ENCODE measurements around the gene DTX4. TPM values are rescaled to one million over a fixed set of nuclear protein-coding genes. Genes with fewer than 3 reads are reported as not detected.
A peak's percentile ranks its signal among the peaks of the same experiment; 100 is the strongest.

DTX4 gene
- total RNA-seq, 6 experiments from 2014 or later: 10.8 to 49.1 (median 22.6) TPM

- Histone ChIP-seq H3K4me1 (peaks cover 0 to 25% (median 9%) of the 10 kb centered on the region in 4 donors), H3K27me3 (no peaks in the 10 kb centered on the region), H3K27ac (peak overlapping the region; percentile 88 to 99 (median 97)), H3K9me3 (no peaks in the 10 kb centered on the region), H3K36me3 (peaks cover 0 to 1% (median 0%) of the 10 kb centered on the region in 4 donors), H3K4me3 (peak overlapping the region; percentile 35 to 60 (median 53))
- TF ChIP-seq POLR2A (IDR thresholded peaks at IDR 0.05): no peak
- TF ChIP-seq, protein P1, sequence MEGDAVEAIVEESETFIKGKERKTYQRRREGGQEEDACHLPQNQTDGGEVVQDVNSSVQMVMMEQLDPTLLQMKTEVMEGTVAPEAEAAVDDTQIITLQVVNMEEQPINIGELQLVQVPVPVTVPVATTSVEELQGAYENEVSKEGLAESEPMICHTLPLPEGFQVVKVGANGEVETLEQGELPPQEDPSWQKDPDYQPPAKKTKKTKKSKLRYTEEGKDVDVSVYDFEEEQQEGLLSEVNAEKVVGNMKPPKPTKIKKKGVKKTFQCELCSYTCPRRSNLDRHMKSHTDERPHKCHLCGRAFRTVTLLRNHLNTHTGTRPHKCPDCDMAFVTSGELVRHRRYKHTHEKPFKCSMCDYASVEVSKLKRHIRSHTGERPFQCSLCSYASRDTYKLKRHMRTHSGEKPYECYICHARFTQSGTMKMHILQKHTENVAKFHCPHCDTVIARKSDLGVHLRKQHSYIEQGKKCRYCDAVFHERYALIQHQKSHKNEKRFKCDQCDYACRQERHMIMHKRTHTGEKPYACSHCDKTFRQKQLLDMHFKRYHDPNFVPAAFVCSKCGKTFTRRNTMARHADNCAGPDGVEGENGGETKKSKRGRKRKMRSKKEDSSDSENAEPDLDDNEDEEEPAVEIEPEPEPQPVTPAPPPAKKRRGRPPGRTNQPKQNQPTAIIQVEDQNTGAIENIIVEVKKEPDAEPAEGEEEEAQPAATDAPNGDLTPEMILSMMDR (IDR thresholded peaks at IDR 0.05): no peak
- 69% methylated on average over 1 of the region's 1 CpG for WGBS (ENCODE audit: insufficient coverage, low coverage, low lambda C conversion rate, missing lambda C conversion rate)
- intact Hi-C loops (cut with DNase I): no loop called here
- ATAC-seq (no peak), DNase-seq (no peak)
Observed at GRCh38 chr11:59144096-59144495, 27.8 kb upstream of the DTX4 start.

DNA sequence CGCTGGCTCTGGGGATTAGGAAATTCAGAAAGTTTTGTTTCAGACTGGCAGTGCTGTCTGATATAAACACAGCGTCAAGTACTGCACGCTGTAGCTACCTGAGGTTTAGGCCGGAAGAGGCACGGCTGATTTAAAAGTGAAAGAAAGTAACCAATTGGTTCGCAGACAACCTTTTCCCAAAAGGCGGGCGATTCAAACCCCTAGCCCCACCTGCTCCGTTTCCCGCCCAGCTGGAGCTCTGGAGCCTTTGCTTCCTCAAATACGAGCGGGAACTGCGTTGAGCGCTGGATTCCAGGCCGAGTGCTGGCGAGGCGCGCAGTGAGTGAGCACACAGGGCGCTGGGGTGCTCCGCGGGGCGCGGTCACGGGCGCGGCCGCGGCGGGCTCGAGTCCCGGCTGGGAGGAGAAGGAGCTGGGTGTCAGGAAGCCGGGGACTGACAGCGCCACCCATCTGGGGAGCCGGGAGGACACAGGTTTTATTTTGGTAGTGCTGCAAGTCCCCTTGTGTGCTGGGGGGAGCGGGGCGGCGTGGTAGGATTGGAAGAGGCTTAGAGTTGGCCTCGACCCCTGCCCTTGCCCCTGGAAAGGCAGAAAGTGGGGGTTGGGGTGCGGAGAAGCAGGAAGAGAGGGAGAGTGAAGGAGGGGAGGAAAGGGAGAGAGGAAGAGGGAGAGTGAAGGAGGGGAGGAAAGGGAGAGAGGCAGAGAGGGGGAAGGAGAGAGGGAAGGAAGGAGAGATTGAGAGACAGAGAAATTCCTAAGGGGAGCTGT, 27.2 kb upstream of the DTX4 start:
- peak; percentile 75 to 80 (median 77) for DNase-seq
- TF ChIP-seq, protein P1 (IDR thresholded peaks at IDR 0.05): peak in 1 of 4 donors; percentile 4
- TF ChIP-seq POLR2A (IDR thresholded peaks at IDR 0.05): no peak
- intact Hi-C loops (cut with DNase I): no loop called here
- H3K4me1 ChIP-seq: peaks cover 0 to 25% (median 9%) of the 10 kb centered on the region in 4 donors
- WGBS (ENCODE audit: insufficient coverage, low coverage, low lambda C conversion rate, missing lambda C conversion rate): 3% methylated on average over 33 of the region's 39 CpGs
- H3K27me3 ChIP-seq: no peaks in the 10 kb centered on the region
- peak overlapping the region; percentile 88 to 99 (median 97) for H3K27ac ChIP-seq
- H3K4me3 ChIP-seq: peak overlapping the region; percentile 35 to 60 (median 53)
- H3K36me3 ChIP-seq: peaks cover 0 to 1% (median 0%) of the 10 kb centered on the region in 4 donors
- no peaks in the 10 kb centered on the region for H3K9me3 ChIP-seq
- peak; percentile 71 to 72 (median 72) for ATAC-seq

GRCh38 chr11:59145534-59145933, 26.4 kb upstream of the DTX4 start:
- Histone ChIP-seq H3K4me3 (no peak overlapping the region), H3K27ac (no peak overlapping the region), H3K9me3 (no peaks in the 10 kb centered on the region), H3K36me3 (peaks cover 0 to 1% (median 0%) of the 10 kb centered on the region in 4 donors), H3K4me1 (peaks cover 0 to 25% (median 9%) of the 10 kb centered on the region in 4 donors), H3K27me3 (no peaks in the 10 kb centered on the region)
- TF ChIP-seq POLR2A (IDR thresholded peaks at IDR 0.05): no peak
- TF ChIP-seq, protein P1 (IDR thresholded peaks at IDR 0.05): no peak
- WGBS (ENCODE audit: insufficient coverage, low coverage, low lambda C conversion rate, missing lambda C conversion rate): 5% methylated on average over 4 of the region's 4 CpGs
- DNase-seq (no peak), ATAC-seq (no peak)
- intact Hi-C loops (cut with DNase I): no loop called here

GRCh38 chr11:59151761-59152160, 20.2 kb upstream of the DTX4 start:
- H3K27me3 ChIP-seq: no peaks in the 10 kb centered on the region
- no peaks in the 10 kb centered on the region for H3K9me3 ChIP-seq
- intact Hi-C loops (cut with DNase I): no loop called here
- H3K4me3 ChIP-seq: no peak overlapping the region
- H3K4me1 ChIP-seq: no peaks in the 10 kb centered on the region
- DNase-seq (no peak), ATAC-seq (no peak)
- peaks cover 0 to 5% (median under 1%) of the 10 kb centered on the region in 4 donors for H3K36me3 ChIP-seq
- TF ChIP-seq POLR2A (IDR thresholded peaks at IDR 0.05): no peak
- TF ChIP-seq, protein P1 (IDR thresholded peaks at IDR 0.05): no peak
- no CpG with 5 or more reads among the region's 1 CpG for WGBS (ENCODE audit: insufficient coverage, low coverage, low lambda C conversion rate, missing lambda C conversion rate)
- H3K27ac ChIP-seq: no peak overlapping the region

Data from right lobe of liver (tissue), 6 donors.